Cardiac fibroblast (primary cell): Measurements from ENCODE around the gene CCNI2.

Source experiments
- DNase-seq, 2 donors: peaks; one replicate each; pipeline versions ENCODE4 v3.0.0 to v3.0.0-alpha.2; 2010; ENCODE audit warnings: low read depth in 2 of 2
- H3K4me3 ChIP-seq, 2 donors: replicated peaks in 1 of 2; 1 replicate in 1 of 2; 2 replicates in 1 of 2; pipeline ENCODE4 v1.5.1; 2011; ENCODE audit warnings: low read depth in 2 of 2, low read length in 2 of 2, mild to moderate bottlenecking in 2 of 2, moderate library complexity in 1 of 2
- TF ChIP-seq, protein P1 (sequence below): IDR thresholded peaks from one replicate; pipeline ENCODE4 v1.5.1; 2011; ENCODE audit warnings: low read depth, mild to moderate bottlenecking, low read length, inconsistent platforms

The CCNI2 gene

DNA sequence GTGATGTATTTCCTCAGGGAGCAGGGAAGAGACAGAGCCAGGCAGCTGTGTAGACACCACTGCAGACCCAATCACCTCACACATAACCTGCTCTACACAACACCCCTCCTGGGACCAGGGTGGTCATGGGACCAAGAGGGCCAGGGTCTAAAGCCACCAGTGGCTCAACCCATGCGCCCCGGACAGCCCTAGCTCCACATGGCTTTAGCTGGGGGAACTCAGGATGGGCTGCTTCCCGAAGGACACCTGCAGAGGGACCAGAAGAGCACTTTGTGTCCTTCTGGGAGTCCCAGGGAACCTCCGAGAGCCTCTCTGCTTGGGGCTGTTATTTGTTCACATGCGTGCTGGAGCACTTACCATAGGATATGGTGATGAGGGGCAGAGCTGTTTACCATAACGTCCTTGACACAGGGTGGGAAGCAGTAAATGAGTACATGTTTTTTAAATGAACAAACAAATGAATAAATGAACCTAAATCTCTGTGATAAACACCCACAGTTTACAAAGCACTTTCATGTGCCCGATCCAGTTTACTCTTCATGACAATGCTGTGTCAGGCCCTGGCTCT is 17.5 kb downstream of the CCNI2 start:
- TF ChIP-seq, protein P1, sequence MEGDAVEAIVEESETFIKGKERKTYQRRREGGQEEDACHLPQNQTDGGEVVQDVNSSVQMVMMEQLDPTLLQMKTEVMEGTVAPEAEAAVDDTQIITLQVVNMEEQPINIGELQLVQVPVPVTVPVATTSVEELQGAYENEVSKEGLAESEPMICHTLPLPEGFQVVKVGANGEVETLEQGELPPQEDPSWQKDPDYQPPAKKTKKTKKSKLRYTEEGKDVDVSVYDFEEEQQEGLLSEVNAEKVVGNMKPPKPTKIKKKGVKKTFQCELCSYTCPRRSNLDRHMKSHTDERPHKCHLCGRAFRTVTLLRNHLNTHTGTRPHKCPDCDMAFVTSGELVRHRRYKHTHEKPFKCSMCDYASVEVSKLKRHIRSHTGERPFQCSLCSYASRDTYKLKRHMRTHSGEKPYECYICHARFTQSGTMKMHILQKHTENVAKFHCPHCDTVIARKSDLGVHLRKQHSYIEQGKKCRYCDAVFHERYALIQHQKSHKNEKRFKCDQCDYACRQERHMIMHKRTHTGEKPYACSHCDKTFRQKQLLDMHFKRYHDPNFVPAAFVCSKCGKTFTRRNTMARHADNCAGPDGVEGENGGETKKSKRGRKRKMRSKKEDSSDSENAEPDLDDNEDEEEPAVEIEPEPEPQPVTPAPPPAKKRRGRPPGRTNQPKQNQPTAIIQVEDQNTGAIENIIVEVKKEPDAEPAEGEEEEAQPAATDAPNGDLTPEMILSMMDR, result no peak
- DNase-seq, result no peak
- no peak overlapping the region for H3K4me3 ChIP-seq

DNA sequence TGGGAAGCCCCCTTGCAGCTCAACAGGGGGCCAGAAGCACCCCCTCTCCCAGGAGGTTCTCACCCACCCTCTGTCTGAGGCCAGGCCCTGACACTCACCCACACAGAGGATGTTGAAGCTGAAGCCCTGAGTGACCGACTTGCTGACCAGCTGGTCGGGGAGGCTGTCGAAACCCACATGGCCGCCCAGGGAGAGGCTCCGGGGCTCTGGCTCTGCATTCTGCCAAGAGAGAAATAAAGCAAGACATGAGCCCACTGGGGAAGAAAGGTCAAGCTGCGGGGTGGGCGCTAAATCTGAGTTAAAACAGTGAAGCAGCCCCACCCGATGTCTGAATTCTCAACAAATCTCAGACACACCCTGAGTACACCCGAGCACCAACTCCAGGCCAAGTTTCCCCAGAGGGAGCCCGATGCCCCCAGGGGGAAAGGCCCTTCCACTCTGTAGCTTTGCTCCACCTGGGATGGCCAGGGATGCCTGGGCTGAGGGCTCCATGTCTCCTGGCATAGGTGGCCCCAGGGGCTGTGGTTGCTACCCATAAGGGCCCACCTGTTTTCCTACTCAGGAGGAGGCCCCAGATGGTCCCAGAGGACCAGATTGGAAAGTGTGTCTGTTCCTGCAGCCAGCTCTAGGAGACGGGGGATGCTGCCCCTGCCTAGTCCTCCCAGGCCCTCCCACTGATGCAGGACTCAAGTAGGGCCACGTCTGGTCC is 18.2 kb downstream of the CCNI2 start:
- no peak overlapping the region for H3K4me3 ChIP-seq
- TF ChIP-seq, protein P1, result no peak
- no peak for DNase-seq

DNA sequence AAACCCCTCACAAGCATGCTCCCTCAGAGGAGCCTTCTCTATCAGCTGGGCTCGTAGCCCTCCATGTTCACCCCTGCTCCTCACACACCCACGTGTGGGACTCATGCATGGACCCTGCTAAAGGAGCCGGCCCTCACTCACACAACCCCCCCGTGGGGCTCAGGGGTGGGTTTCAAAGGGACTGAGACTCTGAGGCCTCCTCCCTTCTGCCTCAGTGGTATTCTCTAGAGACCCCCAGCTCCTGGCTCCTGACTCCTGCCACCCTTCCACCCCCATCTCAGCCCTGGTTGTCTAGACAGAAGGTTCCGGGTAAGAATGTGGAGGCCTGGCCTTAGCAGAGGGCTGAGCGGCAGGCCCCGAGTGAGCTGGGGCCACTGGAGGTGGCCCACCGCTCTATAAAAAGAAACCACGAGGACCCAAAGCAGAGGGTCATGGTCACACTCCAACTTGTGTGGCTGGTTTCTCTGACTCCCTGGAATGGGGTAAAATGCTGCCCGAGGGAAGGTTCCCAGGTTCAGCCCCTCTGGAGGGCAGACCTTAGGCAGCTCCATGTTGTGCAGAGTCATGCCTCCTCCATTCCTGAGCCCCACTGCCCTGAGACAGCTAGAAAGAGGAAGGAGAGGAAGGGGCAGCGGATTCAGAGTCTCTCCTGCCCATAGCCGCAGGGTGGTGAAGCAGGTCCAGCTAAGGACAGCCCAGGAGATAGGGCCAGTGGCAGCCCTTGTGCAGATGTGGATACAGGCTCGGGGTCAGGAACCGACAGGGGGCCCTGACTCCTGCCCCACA is 19.0 kb downstream of the CCNI2 start:
- DNase-seq, result no peak
- no peak overlapping the region for H3K4me3 ChIP-seq
- TF ChIP-seq, protein P1, result no peak

DNA sequence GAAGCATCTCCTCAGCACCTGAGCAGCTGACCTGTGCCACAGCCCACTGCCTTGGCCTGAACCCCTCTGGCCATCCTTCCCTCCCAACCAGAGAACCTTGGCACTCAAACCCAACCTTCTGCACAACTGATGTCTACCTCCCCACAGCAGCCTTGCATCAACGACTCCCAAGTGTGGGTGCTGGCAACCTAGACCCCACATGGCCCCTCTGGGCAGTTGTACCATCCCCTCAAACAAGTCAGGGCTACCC is 19.5 kb downstream of the CCNI2 start:
- no peak for DNase-seq
- H3K4me3 ChIP-seq, result no peak overlapping the region
- TF ChIP-seq, protein P1, result no peak

DNA sequence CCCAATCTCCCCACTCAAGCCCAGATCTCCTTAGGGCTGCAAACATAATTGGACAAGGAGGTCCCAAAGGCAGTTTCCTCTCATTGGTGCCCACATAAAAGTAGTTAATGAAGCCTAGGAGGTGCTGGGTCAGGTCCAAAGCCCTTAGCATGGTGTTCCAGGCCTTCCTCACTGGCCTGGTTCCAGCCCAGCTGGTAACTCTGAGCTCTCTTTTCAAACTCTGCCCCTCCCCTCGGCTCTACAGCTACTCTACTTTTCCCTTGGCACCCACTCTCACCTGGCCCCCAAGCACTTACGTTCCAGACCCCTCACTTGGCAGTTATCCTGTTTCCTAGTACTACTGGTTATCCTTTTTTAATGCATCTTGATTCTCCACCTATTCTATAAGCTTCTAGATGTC is 19.9 kb downstream of the CCNI2 start:
- no peak overlapping the region for H3K4me3 ChIP-seq
- DNase-seq, result no peak
- TF ChIP-seq, protein P1, result no peak

DNA sequence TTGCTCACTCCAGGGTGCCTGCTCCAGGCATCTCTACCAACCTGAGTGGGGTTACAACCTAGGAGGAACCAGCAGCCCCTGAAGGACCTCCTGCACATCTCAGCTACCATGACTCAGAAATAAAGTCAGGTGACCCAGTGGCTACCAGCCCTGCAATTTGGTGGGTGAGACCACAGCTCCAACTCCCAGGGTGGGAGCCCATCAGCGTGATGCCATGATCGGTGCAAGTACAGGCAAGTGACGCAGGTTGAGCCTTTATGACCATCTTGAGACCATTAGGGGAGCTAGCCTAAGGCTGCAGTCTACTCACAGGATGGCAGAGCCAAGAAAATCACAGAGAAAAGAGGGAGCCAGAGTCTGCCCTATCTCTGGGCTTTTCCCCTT is 21.3 kb downstream of the CCNI2 start:
- no peak for DNase-seq
- no peak overlapping the region for H3K4me3 ChIP-seq
- TF ChIP-seq, protein P1, result no peak
